ENCODE data around the gene ZNF652.
"Not testable (repeated sequence)": the region's sequence is repeated elsewhere in the genome, so short reads cannot be mapped to it uniquely, and the experiment has no call there.

The ZNF652 gene

GRCh38 chr17:49315551-49316257 is 46.3 kb downstream of the ZNF652 start:
- DNase-seq (ENCODE audit: low spot score), result peak; percentile 90

GRCh38 chr17:49312722-49313121 is 49.3 kb downstream of the ZNF652 start:
- DNase-seq (ENCODE audit: low spot score), result no peak

- DNase-seq (ENCODE audit: low spot score), result peak; percentile 54
Measured at GRCh38 chr17:49299996-49300395, 62.1 kb downstream of the ZNF652 start.

- DNase-seq (ENCODE audit: low spot score), result no peak
Measured at GRCh38 chr17:49298371-49298976, 63.6 kb downstream of the ZNF652 start.

- DNase-seq (ENCODE audit: low spot score), result no peak
Measured at GRCh38 chr17:49297141-49297540, 64.9 kb downstream of the ZNF652 start.

- DNase-seq (ENCODE audit: low spot score), result no peak
Measured at GRCh38 chr17:49294122-49294521, 67.9 kb downstream of the ZNF652 start.

GRCh38 chr17:49292901-49293300 is 69.1 kb downstream of the ZNF652 start:
- no peak for DNase-seq (ENCODE audit: low spot score)

- DNase-seq (ENCODE audit: low spot score), result no peak
Measured at GRCh38 chr17:49291929-49292328, 70.1 kb downstream of the ZNF652 start.

- DNase-seq (ENCODE audit: low spot score), result peak; percentile 9
Measured at GRCh38 chr17:49290690-49291359, 71.2 kb downstream of the ZNF652 start.

- DNase-seq (ENCODE audit: low spot score), result no peak
Measured at GRCh38 chr17:49288388-49288787, 73.7 kb downstream of the ZNF652 start.

GRCh38 chr17:49287481-49287880 is 74.6 kb downstream of the ZNF652 start:
- DNase-seq (ENCODE audit: low spot score), result no peak

GRCh38 chr17:49286261-49286973 is 75.6 kb downstream of the ZNF652 start:
- not testable (repeated sequence) for DNase-seq (ENCODE audit: low spot score)

- DNase-seq (ENCODE audit: low spot score), result no peak
Measured at GRCh38 chr17:49285716-49286115, 76.3 kb downstream of the ZNF652 start.

- no peak for DNase-seq (ENCODE audit: low spot score)
Measured at GRCh38 chr17:49280918-49281317, 81.1 kb downstream of the ZNF652 start.

GRCh38 chr17:49280061-49280460 is 82.0 kb downstream of the ZNF652 start:
- DNase-seq (ENCODE audit: low spot score), result no peak

- DNase-seq (ENCODE audit: low spot score), result not testable (repeated sequence)
Measured at GRCh38 chr17:49279263-49280015, 82.6 kb downstream of the ZNF652 start.

GRCh38 chr17:49278076-49278475 is 84.0 kb downstream of the ZNF652 start:
- DNase-seq (ENCODE audit: low spot score), result no peak

- DNase-seq (ENCODE audit: low spot score), result no peak
Measured at GRCh38 chr17:49277638-49278037, 84.4 kb downstream of the ZNF652 start.

GRCh38 chr17:49275981-49276380 is 86.1 kb downstream of the ZNF652 start:
- not testable (repeated sequence) for DNase-seq (ENCODE audit: low spot score)

GRCh38 chr17:49269356-49269755 is 92.7 kb downstream of the ZNF652 start:
- DNase-seq (ENCODE audit: low spot score), result no peak

GRCh38 chr17:49267912-49268311 is 94.1 kb downstream of the ZNF652 start:
- DNase-seq (ENCODE audit: low spot score), result no peak

GRCh38 chr17:49266233-49266632 is 95.8 kb downstream of the ZNF652 start:
- DNase-seq (ENCODE audit: low spot score), result no peak
